Endothelial cell of umbilical vein (primary cell): ENCODE measurements around the gene MAP3K21. TPM values are rescaled to one million over a fixed set of nuclear protein-coding genes. Genes with fewer than 3 reads are reported as not detected.

Source experiments
- BruUV-seq: library from RNA; stranded (reverse); fragments of 400-500 nt; replicated peaks from 2 replicates; lab custom pipeline; 2021; lab: Mats Ljungman, UMichigan
- CTCF ChIA-PET: fragments of 300-600, 350-600 bp; sonication (Branson Sonifier 250); formaldehyde crosslinking; loops from one replicate; lab custom pipeline; 2021; ENCODE audit warnings: antibody characterized with exemption, inconsistent platforms; lab: Charles Lee
- POLR2A ChIA-PET: fragments of 300-600, 350-600 bp; sonication (Branson Sonifier 250); formaldehyde crosslinking; loops from one replicate; lab custom pipeline; 2021; ENCODE audit warnings: antibody characterized with exemption, inconsistent platforms; lab: Charles Lee
- DNase-seq: peaks from one replicate; pipeline ENCODE4 v3.0.0-alpha.2; 2011; ENCODE audit warnings: low read depth, low spot score
- FAIRE-seq: peaks from 2 replicates; lab custom pipeline; 2011; peaks lifted over from hg19 to GRCh38; lab: Jason Lieb, UNC
- H2AFZ ChIP-seq: 2 replicates; pipeline ENCODE4 v1.6.0; 2012; ENCODE audit warnings: low read depth, low read length, control low read depth, inconsistent platforms
- H3K27ac ChIP-seq: 2 replicates; pipeline ENCODE4 v1.5.1; 2011; ENCODE audit warnings: low read depth, mild to moderate bottlenecking, control low read depth, low read length, moderate library complexity; ENCODE audit not compliant: insufficient read depth
- H3K27me3 ChIP-seq, 2 experiments: 2 replicates each; pipeline versions ENCODE4 v1.6.0 to v1.6.1; 2011; ENCODE audit warnings: low read length in 2 of 2, mixed read lengths in 1 of 2; ENCODE audit not compliant: control insufficient read depth in 2 of 2, insufficient read depth in 2 of 2
- H3K36me3 ChIP-seq, 2 experiments: 2 replicates in 1 of 2; 3 replicates in 1 of 2; pipeline ENCODE4 v1.5.1; 2011; ENCODE audit warnings: low read length in 2 of 2, mild to moderate bottlenecking in 1 of 2, moderate library complexity in 1 of 2; ENCODE audit not compliant: control insufficient read depth in 2 of 2, insufficient read depth in 2 of 2; ENCODE audit errors: extremely low read depth in 1 of 2
- H3K4me1 ChIP-seq: 3 replicates; pipeline ENCODE4 v1.5.1; 2011; ENCODE audit warnings: mild to moderate bottlenecking, low read length; ENCODE audit not compliant: control insufficient read depth, insufficient read depth; ENCODE audit errors: extremely low read depth
- H3K4me2 ChIP-seq: 2 replicates; pipeline ENCODE4 v1.6.1; 2011; ENCODE audit warnings: low read length, control low read depth, mixed read lengths; ENCODE audit not compliant: insufficient read depth
- H3K4me3 ChIP-seq, 3 experiments: fragments of 200-600 bp in 1 of 3; sonication (generic), shearing (Covaris generic) in 1 of 3; replicated peaks in 1 of 3; 2 replicates each; pipeline ENCODE4 v1.5.1; 2011 to 2016; ENCODE audit warnings: control low read depth in 3 of 3, low read length in 3 of 3, mild to moderate bottlenecking in 2 of 3, inconsistent platforms in 1 of 3, low read depth in 1 of 3, moderate library complexity in 1 of 3; ENCODE audit not compliant: insufficient read depth in 1 of 3
- H3K79me2 ChIP-seq: 2 replicates; pipeline ENCODE4 v1.6.0; 2012; ENCODE audit warnings: low read length, inconsistent platforms; ENCODE audit not compliant: control insufficient read depth, insufficient read depth
- H3K9ac ChIP-seq: replicated peaks from 2 replicates; pipeline ENCODE3; 2011; ENCODE audit warnings: low read length, control low read depth; ENCODE audit not compliant: insufficient read depth; ENCODE audit errors: extremely low read depth
- H3K9me1 ChIP-seq: replicated peaks from 3 replicates; pipeline ENCODE4 v1.6.0; 2011; ENCODE audit warnings: mild to moderate bottlenecking, low read length; ENCODE audit not compliant: control insufficient read depth, insufficient read depth; ENCODE audit errors: extremely low read depth
- H3K9me3 ChIP-seq: replicated peaks from 2 replicates; pipeline ENCODE4 v1.5.1; 2012; ENCODE audit warnings: low read length, inconsistent platforms; ENCODE audit not compliant: control insufficient read depth, insufficient read depth
- H4K20me1 ChIP-seq: replicated peaks from 2 replicates; pipeline ENCODE3; 2011; ENCODE audit warnings: mild to moderate bottlenecking, low read length; ENCODE audit not compliant: control insufficient read depth, insufficient read depth; ENCODE audit errors: extremely low read depth
- EZH2 ChIP-seq: IDR thresholded peaks from 2 replicates; pipeline ENCODE4 v1.6.1; 2012; ENCODE audit warnings: borderline replicate concordance, low read depth, mild to moderate bottlenecking, moderate library complexity, low read length, inconsistent platforms; ENCODE audit not compliant: severe bottlenecking
- FOS ChIP-seq: IDR thresholded peaks from 2 replicates; pipeline ENCODE4 v1.6.1; 2011; ENCODE audit warnings: mild to moderate bottlenecking, low read length, moderate library complexity, borderline replicate concordance; ENCODE audit not compliant: insufficient read depth
- GATA2 ChIP-seq: IDR thresholded peaks from 2 replicates; pipeline ENCODE4 v1.7.0; 2011; ENCODE audit warnings: low read depth, mild to moderate bottlenecking, moderate library complexity, mixed read lengths, low read length; ENCODE audit not compliant: insufficient read length, insufficient read depth
- JUN ChIP-seq: IDR thresholded peaks from 2 replicates; pipeline ENCODE4 v1.6.1; 2011; ENCODE audit warnings: borderline replicate concordance, low read depth; ENCODE audit not compliant: insufficient read length, insufficient read depth
- MAX ChIP-seq: IDR thresholded peaks from 2 replicates; pipeline ENCODE4 v1.6.1; 2011; ENCODE audit not compliant: insufficient read depth, insufficient read length
- MYC ChIP-seq: IDR thresholded peaks from one replicate; pipeline ENCODE4 v1.6.1; 2011; ENCODE audit warnings: mild to moderate bottlenecking, low read depth, low read length
- POLR2A ChIP-seq: IDR thresholded peaks from 2 replicates; pipeline ENCODE4 v1.6.1; 2012; ENCODE audit warnings: low read depth, mild to moderate bottlenecking, control low read depth, low read length
- POLR2AphosphoS5 ChIP-seq: IDR thresholded peaks from 2 replicates; pipeline ENCODE4 v1.6.1; 2012; ENCODE audit warnings: low read depth, mild to moderate bottlenecking, control low read depth, low read length, moderate library complexity; ENCODE audit not compliant: insufficient read depth
- dilution Hi-C: fragments of 300-500 bp; cut with MboI; formaldehyde crosslinking; loops from one replicate; pipeline ENCODE4 v1.15.0; 2019; ENCODE audit warnings: low sequenced_read_pairs; ENCODE audit not compliant: extremely low pct_ligation_motif_present
- intact Hi-C: fragments of 100-400 bp; cut with micrococcal nuclease; formaldehyde crosslinking; loops from one replicate; pipeline ENCODE4 v1.10.0; 2022
- polyA plus RNA-seq, 4 experiments: library from polyadenylated mRNA; depleted of rRNA in 3 of 4; stranded (reverse) in 3 of 4; unstranded in 1 of 4; fragments of >200 nt; gene quantifications; 2 replicates each; pipeline versions ENCODE4 v1.2.1 to v1.2.3, GENCODE V29; 2011 to 2012; ENCODE audit warnings: missing spikeins in 1 of 4
- total RNA-seq: library from RNA; stranded (reverse); gene quantifications from 2 replicates; pipeline ENCODE4 v1.2.3, GENCODE V29; 2021
- TF ChIP-seq, protein P1 (sequence below), 2 donors: IDR thresholded peaks; 1 replicate in 1 of 2; 2 replicates in 1 of 2; pipeline ENCODE4 v1.5.1; 2011; ENCODE audit warnings: low read length in 2 of 2, mild to moderate bottlenecking in 2 of 2, moderate library complexity in 2 of 2, control low read depth in 1 of 2, inconsistent platforms in 1 of 2, low read depth in 1 of 2; ENCODE audit not compliant: insufficient read depth in 1 of 2; ENCODE audit errors: extremely low read depth in 1 of 2

The MAP3K21 gene
- total and polyA plus RNA-seq, 2 donors (not counting 3 experiments of a cell fraction or from before 2014, with no cell fraction given): 0.65 to 0.95 TPM

DNA sequence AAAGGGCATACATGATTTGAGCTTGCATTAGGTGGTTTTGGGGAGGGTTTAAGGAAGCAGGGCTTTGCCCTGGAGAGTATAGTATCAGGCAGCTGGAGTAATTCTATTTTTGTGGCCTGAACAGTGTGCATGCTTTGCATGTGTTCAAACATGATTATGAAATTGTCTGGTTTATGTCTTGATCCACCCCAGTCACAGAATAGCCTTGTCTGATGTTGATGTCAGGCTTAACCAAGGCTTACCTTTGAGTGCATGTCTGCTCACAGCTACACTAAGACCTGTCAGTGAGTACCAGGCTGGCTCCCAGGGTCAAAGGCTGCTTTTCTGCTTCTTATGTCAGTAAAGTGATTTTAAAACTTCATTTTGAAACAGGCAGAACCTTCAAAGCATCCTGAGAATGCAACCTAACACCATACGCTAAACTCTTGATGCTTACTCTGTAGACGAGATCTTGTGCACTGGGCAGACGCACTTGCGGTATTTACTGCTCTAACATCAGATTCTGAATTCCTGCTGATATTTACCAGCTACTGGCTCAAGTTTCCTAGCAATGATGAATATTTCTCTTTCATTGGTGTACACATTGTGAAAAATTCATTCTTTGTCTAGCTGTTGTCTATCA is 78.9 kb downstream of the MAP3K21 start:
- Histone ChIP-seq H3K9ac (no peak overlapping the region), H4K20me1 (no peaks in the 10 kb centered on the region), H3K9me3 (no peaks in the 10 kb centered on the region), H2AFZ (no peak overlapping the region), H3K9me1 (no peaks in the 10 kb centered on the region), H3K36me3 (no peaks in the 10 kb centered on the region), H3K4me1 (no peaks in the 10 kb centered on the region), H3K4me3 (no peak overlapping the region), H3K27me3 (no peaks in the 10 kb centered on the region), H3K27ac (no peak overlapping the region), H3K79me2 (no peaks in the 10 kb centered on the region), H3K4me2 (no peak overlapping the region)
- POLR2A ChIA-PET: no interaction called here
- TF ChIP-seq EZH2: no peak
- no peak for TF ChIP-seq POLR2A
- no peak for TF ChIP-seq MYC
- TF ChIP-seq, protein P1, sequence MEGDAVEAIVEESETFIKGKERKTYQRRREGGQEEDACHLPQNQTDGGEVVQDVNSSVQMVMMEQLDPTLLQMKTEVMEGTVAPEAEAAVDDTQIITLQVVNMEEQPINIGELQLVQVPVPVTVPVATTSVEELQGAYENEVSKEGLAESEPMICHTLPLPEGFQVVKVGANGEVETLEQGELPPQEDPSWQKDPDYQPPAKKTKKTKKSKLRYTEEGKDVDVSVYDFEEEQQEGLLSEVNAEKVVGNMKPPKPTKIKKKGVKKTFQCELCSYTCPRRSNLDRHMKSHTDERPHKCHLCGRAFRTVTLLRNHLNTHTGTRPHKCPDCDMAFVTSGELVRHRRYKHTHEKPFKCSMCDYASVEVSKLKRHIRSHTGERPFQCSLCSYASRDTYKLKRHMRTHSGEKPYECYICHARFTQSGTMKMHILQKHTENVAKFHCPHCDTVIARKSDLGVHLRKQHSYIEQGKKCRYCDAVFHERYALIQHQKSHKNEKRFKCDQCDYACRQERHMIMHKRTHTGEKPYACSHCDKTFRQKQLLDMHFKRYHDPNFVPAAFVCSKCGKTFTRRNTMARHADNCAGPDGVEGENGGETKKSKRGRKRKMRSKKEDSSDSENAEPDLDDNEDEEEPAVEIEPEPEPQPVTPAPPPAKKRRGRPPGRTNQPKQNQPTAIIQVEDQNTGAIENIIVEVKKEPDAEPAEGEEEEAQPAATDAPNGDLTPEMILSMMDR (IDR thresholded peaks at IDR 0.05; ENCODE audit: extremely low read depth in 1 of 2, insufficient read depth in 1 of 2, low read depth in 1 of 2, low read length in 2 of 2): no peak
- no peak for TF ChIP-seq JUN
- no peak for TF ChIP-seq FOS
- TF ChIP-seq MAX: no peak
- TF ChIP-seq GATA2: no peak
- no peak for TF ChIP-seq POLR2AphosphoS5
- CTCF ChIA-PET: no interaction called here
- BruUV-seq: no TSS peak
- dilution Hi-C loops: no loop called here
- intact Hi-C loops: no loop called here
- DNase-seq (no peak), FAIRE-seq (no peak)
